Subcutaneous adipose tissue (tissue), 4 donors: ENCODE measurements around the gene MCM5. TPM values are rescaled to one million over a fixed set of nuclear protein-coding genes. Genes with fewer than 3 reads are reported as not detected.

ENCODE experiments used
- total RNA-seq, 4 donors: library from RNA; depleted of rRNA; stranded (reverse); fragments of >200 nt; gene quantifications; one replicate each; pipeline ENCODE4 v1.1.0, GENCODE V29; 2016
- TF ChIP-seq, protein P1 (sequence below): fragments of 450-650 bp; IDR thresholded peaks from one replicate; pipeline ENCODE4 v1.5.1; 2016; ENCODE audit warnings: low read depth, mild to moderate bottlenecking, control low read depth, antibody characterized with exemption, moderate library complexity

The MCM5 gene
- total RNA-seq, 4 donors from 2014 or later: 9.6 to 25.7 (median 17.3) TPM

GRCh38 chr22:35449829-35450689 is 50.1 kb downstream of the MCM5 start:
- TF ChIP-seq, protein P1, sequence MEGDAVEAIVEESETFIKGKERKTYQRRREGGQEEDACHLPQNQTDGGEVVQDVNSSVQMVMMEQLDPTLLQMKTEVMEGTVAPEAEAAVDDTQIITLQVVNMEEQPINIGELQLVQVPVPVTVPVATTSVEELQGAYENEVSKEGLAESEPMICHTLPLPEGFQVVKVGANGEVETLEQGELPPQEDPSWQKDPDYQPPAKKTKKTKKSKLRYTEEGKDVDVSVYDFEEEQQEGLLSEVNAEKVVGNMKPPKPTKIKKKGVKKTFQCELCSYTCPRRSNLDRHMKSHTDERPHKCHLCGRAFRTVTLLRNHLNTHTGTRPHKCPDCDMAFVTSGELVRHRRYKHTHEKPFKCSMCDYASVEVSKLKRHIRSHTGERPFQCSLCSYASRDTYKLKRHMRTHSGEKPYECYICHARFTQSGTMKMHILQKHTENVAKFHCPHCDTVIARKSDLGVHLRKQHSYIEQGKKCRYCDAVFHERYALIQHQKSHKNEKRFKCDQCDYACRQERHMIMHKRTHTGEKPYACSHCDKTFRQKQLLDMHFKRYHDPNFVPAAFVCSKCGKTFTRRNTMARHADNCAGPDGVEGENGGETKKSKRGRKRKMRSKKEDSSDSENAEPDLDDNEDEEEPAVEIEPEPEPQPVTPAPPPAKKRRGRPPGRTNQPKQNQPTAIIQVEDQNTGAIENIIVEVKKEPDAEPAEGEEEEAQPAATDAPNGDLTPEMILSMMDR: no peak

DNA sequence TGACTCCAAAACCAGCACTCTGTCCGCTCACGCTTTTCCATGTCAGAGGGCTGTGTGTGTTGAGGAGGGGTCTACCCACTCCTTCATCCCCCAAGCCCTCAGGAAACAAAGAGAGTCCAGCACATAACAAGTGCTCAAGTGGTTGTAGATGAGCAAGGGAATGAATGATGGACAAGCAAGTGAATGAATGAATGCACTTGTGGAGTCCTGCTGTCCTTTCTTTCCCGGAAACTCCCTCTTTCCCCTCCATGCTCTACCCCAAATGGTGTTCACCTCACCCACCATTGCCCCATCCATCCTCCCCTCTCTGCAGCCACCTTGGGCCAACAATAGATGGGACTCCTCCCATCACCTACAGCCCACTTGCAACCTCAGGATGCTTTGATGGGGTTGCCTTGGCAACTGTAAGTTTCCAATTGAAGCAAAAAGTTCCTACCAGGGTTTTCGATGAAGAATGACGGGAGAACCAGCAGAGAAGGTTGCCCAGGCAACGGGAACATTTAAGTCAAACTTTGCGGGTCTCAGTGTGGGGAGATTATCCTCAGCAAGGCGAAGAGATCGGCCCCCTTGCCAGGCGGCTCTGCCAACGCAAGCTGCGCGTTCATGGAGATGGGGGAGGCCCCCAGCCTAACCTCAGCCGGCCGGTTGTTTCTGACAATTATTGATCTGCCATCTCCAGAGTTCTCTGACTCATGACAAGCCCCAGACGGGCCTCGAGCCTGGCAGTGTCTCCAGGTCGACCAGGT is 51.1 kb downstream of the MCM5 start:
- TF ChIP-seq, protein P1: no peak

DNA sequence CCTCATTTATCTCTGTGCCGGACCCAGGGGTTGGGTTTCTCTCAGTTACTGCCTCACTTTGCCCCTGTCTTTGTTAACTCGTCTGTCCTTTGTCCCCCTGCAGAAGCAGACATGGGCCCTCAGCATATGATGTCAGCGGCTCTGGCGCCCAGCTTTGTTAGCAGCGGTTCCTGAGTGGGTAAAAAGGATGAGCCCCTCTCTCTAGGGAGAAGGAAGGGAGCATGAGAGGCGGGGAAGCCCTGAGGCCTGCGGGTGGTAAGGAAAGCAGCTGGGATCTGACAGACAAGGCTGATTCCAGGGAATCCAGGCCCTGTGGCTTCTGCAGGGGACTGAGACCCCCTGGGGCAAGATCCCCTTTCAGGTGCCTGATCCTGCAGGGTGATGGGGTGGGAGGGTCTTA is 51.7 kb downstream of the MCM5 start:
- TF ChIP-seq, protein P1: no peak

DNA sequence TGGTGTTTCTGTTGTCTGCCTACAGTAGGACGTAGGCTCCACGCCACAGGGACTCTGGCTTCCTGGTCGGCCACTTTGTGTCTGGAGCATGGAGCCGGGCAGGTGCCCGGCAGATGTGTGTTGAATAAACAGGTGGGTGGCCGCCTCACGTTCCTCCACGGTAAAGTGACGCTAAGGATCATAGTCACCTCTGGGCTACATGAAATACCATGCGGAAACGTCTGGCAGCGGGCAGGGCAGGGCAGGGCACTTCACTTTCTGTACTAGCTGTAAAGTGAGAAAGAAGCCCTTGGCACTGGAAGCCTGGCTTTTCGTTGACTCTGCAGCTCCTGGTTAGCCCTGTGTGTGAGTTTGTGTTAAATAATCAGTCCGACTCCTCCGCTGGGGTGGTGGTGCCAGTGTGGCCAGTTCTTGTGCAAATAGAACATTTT is 52.4 kb downstream of the MCM5 start:
- TF ChIP-seq, protein P1: no peak

GRCh38 chr22:35452810-35453743 is 53.1 kb downstream of the MCM5 start:
- TF ChIP-seq, protein P1: no peak

DNA sequence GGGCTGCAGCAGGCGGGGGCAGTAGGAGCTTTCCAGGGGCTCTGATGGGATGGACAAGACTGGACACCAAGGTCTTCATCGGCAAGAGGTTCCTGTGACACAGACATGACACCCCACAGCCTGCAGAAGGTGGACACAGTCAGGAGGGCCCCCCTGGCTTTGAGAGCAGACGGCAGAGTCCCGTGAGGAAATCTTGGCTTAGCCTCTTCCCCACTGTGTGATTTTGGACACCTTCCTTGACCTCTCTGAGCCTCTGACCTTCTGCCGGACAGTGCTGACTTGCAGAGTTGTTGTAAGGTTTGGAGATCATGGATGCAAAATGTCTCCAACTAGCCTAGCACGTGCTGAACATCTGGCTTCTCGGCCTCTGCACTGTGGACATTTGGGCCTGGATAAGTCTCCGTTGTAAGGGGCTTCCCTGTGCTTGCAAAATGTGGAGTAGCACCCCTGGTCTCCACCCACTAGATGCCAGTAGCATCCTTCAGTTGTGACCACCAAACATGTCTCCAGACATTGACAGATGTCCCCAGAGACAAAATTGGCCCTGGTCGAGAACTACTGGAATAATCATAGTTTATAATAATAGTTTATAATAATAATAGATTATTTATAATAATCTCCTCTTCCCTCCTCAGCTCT is 54.6 kb downstream of the MCM5 start:
- TF ChIP-seq, protein P1: no peak
